ENCODE measurements around the gene EFNA3. TPM values are rescaled to one million over a fixed set of nuclear protein-coding genes. Genes with fewer than 3 reads are reported as not detected.

Gene EFNA3
- total and polyA plus RNA-seq, 9 of the 15 experiments (the other 6 are each of a cell fraction or from before 2014, with no cell fraction given) = 0.59 to 7.9 (median 4.7) TPM

DNA sequence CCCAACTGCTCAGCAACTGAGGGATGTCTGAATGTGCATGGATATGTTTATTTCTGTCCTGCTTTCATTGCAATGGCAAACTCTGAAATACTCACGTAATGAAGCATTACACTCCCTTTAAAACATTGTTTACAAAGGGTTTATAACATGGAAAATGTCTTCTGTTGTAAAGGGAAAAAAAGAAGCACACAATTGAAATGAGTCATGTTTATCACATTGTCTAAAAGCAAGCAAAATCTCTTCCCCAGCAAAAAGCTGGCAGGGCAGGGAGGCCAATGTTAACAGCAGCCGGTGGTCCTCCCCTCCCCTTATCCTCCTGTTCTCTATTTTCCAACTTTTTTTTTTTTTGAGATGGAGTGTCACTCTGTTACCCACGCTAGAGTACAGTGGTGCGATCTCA is 45.2 kb downstream of the EFNA3 start (continued):
- TF ChIP-seq PCBP2 (IDR thresholded peaks at IDR 0.05; ENCODE audit: low read depth, low read length, poor library complexity, severe bottlenecking) (no peak), ZNF551 (CRISPR knock-in tag; IDR thresholded peaks at IDR 0.05) (no peak)

DNA sequence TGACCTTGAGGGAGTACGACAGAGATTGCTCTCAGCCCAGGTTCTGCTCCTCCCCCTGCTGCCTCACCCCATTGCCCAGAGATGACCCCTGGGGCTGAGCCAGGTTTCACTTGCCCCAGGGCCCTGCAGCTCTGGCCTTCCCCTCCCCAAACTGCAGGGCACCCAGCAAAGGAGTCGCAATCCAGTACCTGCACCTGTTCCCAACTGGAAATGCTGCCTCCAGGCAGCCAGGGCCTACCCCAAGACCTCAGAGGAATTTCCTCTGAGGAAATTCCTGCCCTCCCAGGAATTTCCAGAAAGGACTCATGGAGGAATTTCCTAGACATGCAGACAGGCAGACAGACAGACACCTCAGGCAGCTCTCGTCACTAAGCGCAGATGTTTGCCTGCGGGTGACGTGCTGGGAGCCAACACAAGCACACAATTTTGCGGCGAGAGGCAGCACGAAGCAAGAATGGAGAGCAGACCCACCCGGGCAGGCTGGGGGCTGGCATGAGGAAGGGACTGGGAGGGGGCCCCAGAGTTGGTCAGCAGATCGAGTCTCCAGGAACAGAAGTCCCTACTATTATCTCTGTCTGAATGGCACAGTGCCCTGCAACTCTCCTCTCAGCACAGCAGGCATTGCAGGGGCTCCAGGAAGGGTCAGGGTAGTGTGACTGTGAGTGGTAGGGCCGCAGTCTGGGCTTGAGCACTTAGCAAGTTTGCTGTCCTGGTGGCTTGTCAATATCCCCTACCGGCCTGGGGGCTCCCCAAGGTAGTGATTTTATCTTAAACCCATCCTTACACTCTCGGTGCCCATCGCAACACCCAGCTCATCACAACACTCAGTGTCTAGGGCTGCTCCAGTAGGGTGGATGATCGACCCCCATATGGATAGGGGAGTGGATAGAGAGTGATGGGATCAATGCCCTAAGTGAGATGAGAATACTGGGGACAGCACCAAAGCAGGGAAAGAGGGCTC is 46.1 kb downstream of the EFNA3 start:
- ATAC-seq = no peak
- H4K20me1 ChIP-seq (replicated peaks; ENCODE audit: control insufficient read depth, insufficient read depth, low read length) = no peaks in the 10 kb centered on the region
- TF ChIP-seq ZNF444 (CRISPR knock-in tag; IDR thresholded peaks at IDR 0.05) (no peak), TCF7L2 (IDR thresholded peaks at IDR 0.05; ENCODE audit: low read depth, low read length) (no peak), MIER1 (IDR thresholded peaks at IDR 0.05; ENCODE audit: low read depth) (no peak), SRSF9 (IDR thresholded peaks at IDR 0.05; ENCODE audit: borderline replicate concordance, low read depth, low read length) (no peak), RCOR1 (IDR thresholded peaks at IDR 0.05; ENCODE audit: borderline replicate concordance in 1 of 2, low read depth in 2 of 2, low read length in 2 of 2) (no peak), ZNF561 (CRISPR knock-in tag; conservative IDR thresholded peaks at IDR 0.05) (no peak)
- TF ChIP-seq, protein P1, sequence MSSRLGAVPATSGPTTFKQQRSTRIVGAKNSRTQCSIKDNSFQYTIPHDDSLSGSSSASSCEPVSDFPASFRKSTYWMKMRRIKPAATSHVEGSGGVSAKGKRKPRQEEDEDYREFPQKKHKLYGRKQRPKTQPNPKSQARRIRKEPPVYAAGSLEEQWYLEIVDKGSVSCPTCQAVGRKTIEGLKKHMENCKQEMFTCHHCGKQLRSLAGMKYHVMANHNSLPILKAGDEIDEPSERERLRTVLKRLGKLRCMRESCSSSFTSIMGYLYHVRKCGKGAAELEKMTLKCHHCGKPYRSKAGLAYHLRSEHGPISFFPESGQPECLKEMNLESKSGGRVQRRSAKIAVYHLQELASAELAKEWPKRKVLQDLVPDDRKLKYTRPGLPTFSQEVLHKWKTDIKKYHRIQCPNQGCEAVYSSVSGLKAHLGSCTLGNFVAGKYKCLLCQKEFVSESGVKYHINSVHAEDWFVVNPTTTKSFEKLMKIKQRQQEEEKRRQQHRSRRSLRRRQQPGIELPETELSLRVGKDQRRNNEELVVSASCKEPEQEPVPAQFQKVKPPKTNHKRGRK (tag; IDR thresholded peaks at IDR 0.05) = no peak
- no peak overlapping the region for H3K4me2 ChIP-seq (ENCODE audit: insufficient read depth, low read length)
- in situ Hi-C loops (cut with MboI) (no loop called here), intact Hi-C loops (cut with micrococcal nuclease) (no loop called here)
- peaks cover 46 to 60% of the 10 kb centered on the region in 2 experiments for H3K4me1 ChIP-seq (replicated peaks in 1 of 2; ENCODE audit: control insufficient read depth in 2 of 2, insufficient read depth in 2 of 2, low read length in 2 of 2)
- no peaks in the 10 kb centered on the region for H3K9me3 ChIP-seq (replicated peaks; ENCODE audit: control insufficient read depth, insufficient read depth, low read depth, low read length)
- BruUV-seq (replicated peaks) = no TSS peak
- H3K27me3 ChIP-seq (ENCODE audit: control insufficient read depth in 2 of 2, insufficient read depth in 2 of 2, low read length in 2 of 2) = no peaks in the 10 kb centered on the region
- H3K9ac ChIP-seq (ENCODE audit: insufficient read depth in 1 of 2, low read depth in 2 of 2, low read length in 2 of 2) = peak overlapping the region in 1 of 2 experiments; percentile 41; a peak in 1 of 4 replicates
- H3K36me3 ChIP-seq (ENCODE audit: control insufficient read depth, insufficient read depth, low read length) = no peaks in the 10 kb centered on the region
- H2AFZ ChIP-seq (ENCODE audit: low read depth, low read length) = no peak overlapping the region
- ChIA-PET CTCF (ENCODE audit: low intra/inter-chr PET ratio) (no interaction called here), POLR2A (interaction anchor here (0.6 to 1.5 kb wide), 4 partner anchors 10 to 188 kb away, joined by 3 read pairs; partner anchors contain the start of gene PMVK)
- no peak overlapping the region for H3K27ac ChIP-seq (ENCODE audit: extremely low read depth, low read depth, low read length)
- DNase-seq (ENCODE audit: extremely low read depth in 1 of 4, low spot score in 3 of 4) = no peak
- H3K9me1 ChIP-seq (ENCODE audit: control insufficient read depth, insufficient read depth, low read length) = no peaks in the 10 kb centered on the region
- peaks cover 2% of the 10 kb centered on the region; the same call in 1 of the 3 replicates for H3K79me2 ChIP-seq (ENCODE audit: control insufficient read depth, insufficient read depth, low read length)
- no peak overlapping the region for H3K4me3 ChIP-seq
- no peak for FAIRE-seq
- 69% methylated on average over 16 of the region's 16 CpGs for WGBS (ENCODE audit: insufficient coverage, low coverage, missing lambda C conversion rate)
